Measurements from ENCODE around the gene PLPPR5.
"Not testable (repeated sequence)": the region's sequence is repeated elsewhere in the genome, so short reads cannot be mapped to it uniquely, and the experiment has no call there.

PLPPR5 gene, protein sequence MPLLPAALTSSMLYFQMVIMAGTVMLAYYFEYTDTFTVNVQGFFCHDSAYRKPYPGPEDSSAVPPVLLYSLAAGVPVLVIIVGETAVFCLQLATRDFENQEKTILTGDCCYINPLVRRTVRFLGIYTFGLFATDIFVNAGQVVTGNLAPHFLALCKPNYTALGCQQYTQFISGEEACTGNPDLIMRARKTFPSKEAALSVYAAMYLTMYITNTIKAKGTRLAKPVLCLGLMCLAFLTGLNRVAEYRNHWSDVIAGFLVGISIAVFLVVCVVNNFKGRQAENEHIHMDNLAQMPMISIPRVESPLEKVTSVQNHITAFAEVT

DNA sequence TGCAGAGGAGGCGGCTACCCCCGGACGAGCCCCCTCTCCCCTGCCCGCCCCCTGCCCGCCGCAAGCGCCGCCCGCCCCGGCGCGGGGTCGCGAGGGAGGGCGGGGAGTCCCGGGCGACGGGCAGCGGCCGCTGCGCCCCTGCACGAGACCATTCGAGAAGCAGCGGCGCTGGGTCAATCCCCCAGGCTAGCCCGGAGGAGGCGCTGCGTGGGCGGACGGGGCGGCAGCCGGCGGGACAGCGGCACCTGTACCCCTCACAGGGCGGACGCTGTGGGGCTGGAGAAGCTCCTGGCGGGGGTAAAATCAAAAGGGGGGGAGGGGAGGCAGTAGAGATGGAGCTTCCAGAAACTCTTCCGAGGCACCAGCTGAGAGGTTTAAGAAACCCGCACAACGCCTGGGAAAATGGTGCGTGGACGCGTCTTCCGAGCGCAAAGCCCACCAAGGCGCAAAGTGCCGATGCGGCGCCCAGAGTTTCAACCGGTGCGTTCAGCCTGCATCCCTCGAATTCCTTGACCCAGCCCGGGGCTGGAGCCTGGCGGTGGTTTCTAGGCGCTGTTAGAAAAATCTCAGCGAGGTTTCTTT is at the start of gene PLPPR5:
Gene PLPPR5, minus strand, starts transcription at position 1 of the 582 bp plus-strand sequence. CDS start 190 bp downstream, outside the sequence.
- DNase-seq = no peak
- no peak within 1 kb of the TSS for H3K27ac Mint-ChIP-seq
- H3K36me3 Mint-ChIP-seq (ENCODE audit: low read depth) = no peaks in the 10 kb centered on the region
- H3K9me3 Mint-ChIP-seq = no peaks in the 10 kb centered on the region
- peaks cover 4% of the 10 kb centered on the region for H3K4me1 Mint-ChIP-seq
- peak within 1 kb of the TSS; percentile 42 for H3K4me3 Mint-ChIP-seq
- ATAC-seq = no peak
- peaks cover 56% of the 10 kb centered on the region for H3K27me3 Mint-ChIP-seq

DNA sequence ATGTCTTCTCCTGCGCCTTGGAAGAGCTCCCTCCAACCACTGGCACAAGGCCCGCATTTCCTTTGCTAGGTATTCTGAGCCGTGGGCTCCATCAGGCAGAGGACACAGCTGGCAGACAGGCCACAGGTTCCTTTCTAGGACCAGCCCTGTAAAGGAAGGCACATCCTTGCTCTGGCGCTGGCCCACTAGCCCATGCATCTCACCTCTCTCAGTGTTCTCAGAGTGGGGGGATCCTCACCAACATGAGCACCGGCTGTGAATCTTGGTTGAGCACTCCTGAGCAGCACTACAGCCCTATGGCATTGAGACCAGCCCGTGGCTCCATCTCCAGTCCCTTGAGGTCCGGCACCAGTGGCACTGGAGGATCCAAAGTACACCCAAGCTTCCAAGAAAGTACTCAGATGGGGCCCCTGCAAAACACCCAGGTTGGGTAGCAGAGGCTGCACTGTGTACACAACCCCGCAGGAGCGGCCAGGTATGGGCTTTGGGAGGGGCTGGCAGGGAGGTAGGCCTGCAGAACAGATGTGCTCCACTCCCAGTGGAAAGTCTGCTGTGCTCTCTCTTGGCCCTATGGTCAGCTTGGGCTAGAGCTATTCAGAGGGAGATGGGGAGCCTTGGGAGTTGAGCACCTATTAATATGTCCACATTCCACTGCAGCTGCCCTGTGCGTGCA is 47.1 kb upstream of the PLPPR5 start:
- H3K9me3 Mint-ChIP-seq = no peaks in the 10 kb centered on the region
- ATAC-seq (no peak), DNase-seq (no peak)
- H3K27ac Mint-ChIP-seq = no peak overlapping the region
- H3K4me1 Mint-ChIP-seq = no peaks in the 10 kb centered on the region
- H3K27me3 Mint-ChIP-seq = peaks cover 1% of the 10 kb centered on the region
- no peak overlapping the region for H3K4me3 Mint-ChIP-seq
- H3K36me3 Mint-ChIP-seq (ENCODE audit: low read depth) = no peaks in the 10 kb centered on the region

DNA sequence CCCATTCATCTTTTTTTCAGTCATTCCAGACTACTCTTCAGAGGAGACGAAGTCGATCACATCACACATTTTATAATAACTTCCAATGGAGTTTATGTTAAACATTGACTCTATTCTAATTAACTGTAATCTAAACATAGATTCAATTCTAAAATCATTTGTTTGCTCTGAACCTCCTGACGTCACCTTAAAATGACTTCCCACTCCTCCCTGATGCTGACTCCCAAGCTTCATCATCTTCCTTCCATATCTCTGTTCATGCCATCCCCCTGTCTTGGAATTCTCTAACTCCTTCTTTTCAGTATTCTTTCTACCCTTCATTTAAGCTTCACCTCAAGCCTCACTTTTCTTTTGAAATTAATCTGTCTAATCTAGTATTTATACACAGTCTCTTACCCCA is 45.1 kb upstream of the PLPPR5 start:
- DNase-seq (no peak), ATAC-seq (no peak)
- Mint-ChIP-seq H3K4me3 (no peak overlapping the region), H3K27ac (no peak overlapping the region), H3K4me1 (no peaks in the 10 kb centered on the region), H3K36me3 (ENCODE audit: low read depth) (no peaks in the 10 kb centered on the region), H3K9me3 (no peaks in the 10 kb centered on the region), H3K27me3 (no peaks in the 10 kb centered on the region)

DNA sequence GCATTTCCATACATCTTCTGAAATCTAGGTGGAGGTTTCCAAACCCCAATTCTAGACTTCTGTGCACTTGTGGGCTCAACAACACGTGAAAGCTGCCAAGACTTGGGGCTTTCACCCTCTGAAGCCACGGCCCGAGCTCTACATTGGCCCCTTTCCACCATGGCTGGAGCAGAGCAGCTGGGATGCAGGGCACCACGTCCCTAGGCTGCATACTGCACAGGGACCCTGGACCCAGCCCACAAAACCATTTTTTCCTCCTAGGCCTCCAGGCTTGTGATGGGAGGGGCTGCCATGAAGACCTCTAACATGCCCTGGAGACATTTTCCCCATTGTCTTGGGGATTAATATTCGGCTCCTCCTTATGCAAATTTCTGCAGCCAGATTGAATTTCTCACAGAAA is 32.1 kb upstream of the PLPPR5 start:
- not testable (repeated sequence) for H3K4me3 Mint-ChIP-seq, ATAC-seq, H3K27ac Mint-ChIP-seq

DNA sequence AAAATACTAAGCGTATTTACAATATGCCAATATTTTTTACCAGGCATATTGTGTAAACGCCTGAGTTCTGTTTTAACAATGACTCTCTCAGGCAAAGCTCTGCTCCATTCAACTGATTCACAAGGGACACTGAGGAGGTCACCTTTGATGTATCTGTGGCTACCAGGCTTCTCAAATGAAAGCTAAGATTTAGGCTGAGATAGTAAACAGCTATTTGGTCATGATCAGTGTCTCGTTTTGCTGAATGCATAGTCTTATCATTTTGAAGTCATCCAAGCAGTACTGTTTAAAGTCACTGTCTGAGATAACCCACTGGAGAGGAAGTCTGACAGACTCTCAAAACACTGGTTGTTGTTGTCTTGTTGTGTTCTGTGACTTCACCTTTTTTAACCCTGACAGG is 13.7 kb upstream of the PLPPR5 start:
- Mint-ChIP-seq H3K9me3 (no peaks in the 10 kb centered on the region), H3K4me1 (no peaks in the 10 kb centered on the region), H3K36me3 (ENCODE audit: low read depth) (no peaks in the 10 kb centered on the region), H3K27me3 (no peaks in the 10 kb centered on the region), H3K4me3 (no peak overlapping the region), H3K27ac (no peak overlapping the region)
- DNase-seq (no peak), ATAC-seq (no peak)

More for the DNA sequence above, 32.1 kb upstream of the PLPPR5 start:
- not testable (repeated sequence) for H3K36me3 Mint-ChIP-seq (ENCODE audit: low read depth); H3K4me1 Mint-ChIP-seq; DNase-seq; H3K27me3 Mint-ChIP-seq
- peaks cover 37% of the 10 kb centered on the region for H3K9me3 Mint-ChIP-seq

DNA sequence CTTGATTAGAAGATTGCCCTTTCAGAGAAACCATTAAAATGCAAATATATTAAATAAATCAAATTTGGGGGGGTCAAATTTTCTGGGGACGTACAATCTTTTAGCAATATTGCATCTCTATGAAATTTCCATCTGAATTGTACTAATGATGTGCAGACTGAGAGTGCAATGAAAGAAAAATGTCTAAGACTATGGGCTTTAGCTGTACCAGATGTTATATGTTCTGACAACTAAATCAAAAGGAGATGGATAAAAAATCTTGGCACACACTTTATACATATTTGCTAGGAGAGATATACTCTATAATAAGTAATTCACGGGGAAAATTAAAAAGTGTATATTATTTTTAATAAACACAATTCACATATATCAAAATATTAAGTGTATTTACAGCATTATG is 13.0 kb upstream of the PLPPR5 start:
- H3K27me3 Mint-ChIP-seq = no peaks in the 10 kb centered on the region
- no peaks in the 10 kb centered on the region for H3K4me1 Mint-ChIP-seq
- no peak overlapping the region for H3K4me3 Mint-ChIP-seq
- no peak overlapping the region for H3K27ac Mint-ChIP-seq
- DNase-seq (no peak), ATAC-seq (no peak)
- H3K9me3 Mint-ChIP-seq = no peaks in the 10 kb centered on the region
- H3K36me3 Mint-ChIP-seq (ENCODE audit: low read depth) = no peaks in the 10 kb centered on the region

DNA sequence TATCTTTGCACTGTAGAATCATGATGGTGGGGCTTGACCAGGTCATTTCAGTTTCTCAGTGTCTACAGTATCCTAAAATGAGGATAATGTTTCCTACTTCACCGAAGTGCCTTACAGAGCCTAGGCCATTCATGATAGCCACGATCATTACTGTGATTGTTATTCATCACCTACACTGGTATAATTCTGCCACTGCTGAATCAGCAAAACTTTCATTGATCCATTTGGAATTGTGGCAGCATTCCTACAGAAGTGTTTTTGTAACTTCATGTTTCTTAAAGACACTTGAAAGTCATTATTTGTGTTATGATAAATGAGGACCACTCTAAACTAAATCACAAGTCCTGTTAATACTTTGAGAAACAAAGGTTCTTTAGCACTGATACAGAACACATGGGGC is 6.0 kb upstream of the PLPPR5 start:
- no peaks in the 10 kb centered on the region for H3K36me3 Mint-ChIP-seq (ENCODE audit: low read depth)
- no peak overlapping the region for H3K4me3 Mint-ChIP-seq
- no peaks in the 10 kb centered on the region for H3K4me1 Mint-ChIP-seq
- H3K27ac Mint-ChIP-seq = no peak overlapping the region
- peaks cover 27% of the 10 kb centered on the region for H3K27me3 Mint-ChIP-seq
- DNase-seq (no peak), ATAC-seq (no peak)
- no peaks in the 10 kb centered on the region for H3K9me3 Mint-ChIP-seq

DNA sequence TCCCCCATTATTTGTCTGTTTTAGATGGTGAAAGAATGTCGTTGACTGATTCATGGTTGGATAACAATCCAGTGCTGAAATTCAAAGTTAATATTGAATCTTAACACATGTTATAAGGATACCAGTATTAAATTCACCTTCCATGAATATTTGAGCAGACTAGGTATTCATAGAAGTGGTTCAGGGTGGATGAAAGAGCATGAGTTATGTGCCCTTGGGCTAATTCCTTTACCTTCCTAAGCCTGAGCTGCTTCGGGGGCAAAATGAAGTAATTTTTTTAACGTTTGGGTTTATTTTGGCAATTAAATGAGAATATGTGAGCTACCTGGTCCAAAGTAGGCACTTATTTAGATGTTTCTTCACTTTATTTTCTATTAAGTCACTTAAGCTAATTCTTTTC is 2.7 kb upstream of the PLPPR5 start:
- Mint-ChIP-seq H3K27ac (no peak overlapping the region), H3K36me3 (ENCODE audit: low read depth) (no peaks in the 10 kb centered on the region), H3K27me3 (peaks cover 46% of the 10 kb centered on the region), H3K9me3 (no peaks in the 10 kb centered on the region), H3K4me3 (no peak overlapping the region), H3K4me1 (peaks cover 4% of the 10 kb centered on the region)
- DNase-seq (no peak), ATAC-seq (no peak)

DNA sequence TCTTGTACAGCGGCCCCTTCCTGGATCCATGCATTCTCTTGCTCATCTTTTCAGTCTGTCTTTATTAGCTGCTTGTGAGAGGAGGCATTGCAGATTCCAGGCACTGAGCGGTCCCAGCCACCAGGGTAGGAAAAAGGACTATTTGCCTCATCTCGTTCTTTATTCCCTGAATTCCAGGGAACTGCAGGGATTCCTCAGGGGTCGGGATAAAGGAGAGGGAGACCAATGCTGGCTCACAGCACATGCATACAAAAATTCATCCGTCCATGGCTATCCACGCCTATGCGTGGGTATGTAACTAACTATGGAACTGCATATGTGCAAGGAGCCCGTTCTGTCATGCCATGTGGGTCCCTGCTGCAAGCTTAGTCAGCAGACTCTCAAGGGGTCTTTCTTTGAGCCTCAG is 879 bp upstream of the PLPPR5 start:
- ATAC-seq = no peak
- H3K27ac Mint-ChIP-seq = no peak overlapping the region
- H3K4me3 Mint-ChIP-seq = peak overlapping the region; percentile 42

DNA sequence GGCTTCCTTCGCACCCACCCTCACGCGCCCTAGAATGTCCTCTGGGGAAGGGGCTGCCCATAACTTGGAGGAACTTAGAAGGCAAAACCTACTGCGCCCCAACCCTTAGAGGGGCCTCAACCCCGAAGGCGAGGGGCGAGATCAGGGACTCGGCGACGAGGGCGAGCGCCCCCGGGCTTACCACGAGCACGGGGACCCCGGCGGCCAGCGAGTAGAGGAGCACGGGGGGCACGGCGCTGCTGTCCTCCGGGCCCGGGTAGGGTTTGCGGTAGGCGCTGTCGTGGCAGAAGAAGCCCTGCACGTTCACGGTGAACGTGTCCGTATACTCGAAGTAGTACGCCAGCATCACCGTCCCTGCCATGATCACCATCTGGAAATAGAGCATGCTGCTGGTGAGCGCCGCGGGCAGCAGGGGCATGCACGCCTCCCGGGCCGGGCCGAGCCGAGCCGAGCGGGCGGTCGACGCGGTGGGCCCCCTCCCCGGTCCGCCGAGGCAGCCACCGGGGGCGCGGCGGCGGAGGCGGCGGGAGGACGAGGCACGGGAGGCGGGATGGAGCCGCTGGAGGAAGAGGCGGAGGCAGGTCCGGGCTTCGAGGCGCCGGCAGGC is 304 bp downstream of the PLPPR5 start:
- peaks cover 4% of the 10 kb centered on the region for H3K4me1 Mint-ChIP-seq
- no peaks in the 10 kb centered on the region for H3K36me3 Mint-ChIP-seq (ENCODE audit: low read depth)
- no peaks in the 10 kb centered on the region for H3K9me3 Mint-ChIP-seq
- H3K27me3 Mint-ChIP-seq = peaks cover 56% of the 10 kb centered on the region
- no peak for DNase-seq
- ATAC-seq = peak; percentile 66
- peak overlapping the region; percentile 29 for H3K4me3 Mint-ChIP-seq
- no peak overlapping the region for H3K27ac Mint-ChIP-seq

More for the DNA sequence above, 879 bp upstream of the PLPPR5 start:
- Mint-ChIP-seq H3K9me3 (no peaks in the 10 kb centered on the region), H3K4me1 (peaks cover 4% of the 10 kb centered on the region), H3K36me3 (ENCODE audit: low read depth) (no peaks in the 10 kb centered on the region), H3K27me3 (peaks cover 51% of the 10 kb centered on the region)
- no peak for DNase-seq

DNA sequence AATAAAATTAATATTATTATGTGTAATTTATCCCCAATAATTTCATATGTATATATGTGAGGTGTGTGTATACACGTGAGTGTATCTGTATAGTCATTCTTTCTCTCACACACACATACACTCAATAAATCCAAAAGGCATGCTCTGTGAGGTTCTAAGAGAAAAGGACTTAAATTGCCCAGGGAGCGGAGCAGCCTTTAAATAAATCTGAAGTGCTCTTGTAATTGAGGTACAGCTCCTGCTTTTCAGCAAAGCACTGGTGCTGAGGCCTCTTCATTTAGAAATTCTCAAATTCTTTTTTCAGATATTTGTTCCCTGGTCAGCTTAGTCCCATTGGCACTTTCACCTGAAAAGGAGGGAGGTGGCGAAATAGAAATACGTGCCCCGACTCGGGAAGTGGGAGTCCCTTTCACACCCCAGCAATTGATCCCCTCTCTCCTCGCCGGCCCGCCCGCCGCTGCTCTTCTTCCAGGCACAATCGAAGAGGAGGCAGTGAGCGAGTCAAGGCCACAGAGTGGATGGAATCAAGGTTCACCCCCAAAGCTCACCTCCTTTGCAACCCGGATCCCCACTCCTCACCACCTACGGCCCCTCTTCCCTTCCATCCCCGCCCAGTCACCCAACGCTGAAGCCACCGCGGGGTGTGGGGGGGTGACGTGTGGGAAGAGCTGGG is 944 bp downstream of the PLPPR5 start:
- H3K4me1 Mint-ChIP-seq = peaks cover 4% of the 10 kb centered on the region
- peaks cover 52% of the 10 kb centered on the region for H3K27me3 Mint-ChIP-seq
- H3K27ac Mint-ChIP-seq = no peak overlapping the region
- peak overlapping the region; percentile 29 for H3K4me3 Mint-ChIP-seq
- ATAC-seq (no peak), DNase-seq (no peak)
- H3K36me3 Mint-ChIP-seq (ENCODE audit: low read depth) = no peaks in the 10 kb centered on the region
- H3K9me3 Mint-ChIP-seq = no peaks in the 10 kb centered on the region

DNA sequence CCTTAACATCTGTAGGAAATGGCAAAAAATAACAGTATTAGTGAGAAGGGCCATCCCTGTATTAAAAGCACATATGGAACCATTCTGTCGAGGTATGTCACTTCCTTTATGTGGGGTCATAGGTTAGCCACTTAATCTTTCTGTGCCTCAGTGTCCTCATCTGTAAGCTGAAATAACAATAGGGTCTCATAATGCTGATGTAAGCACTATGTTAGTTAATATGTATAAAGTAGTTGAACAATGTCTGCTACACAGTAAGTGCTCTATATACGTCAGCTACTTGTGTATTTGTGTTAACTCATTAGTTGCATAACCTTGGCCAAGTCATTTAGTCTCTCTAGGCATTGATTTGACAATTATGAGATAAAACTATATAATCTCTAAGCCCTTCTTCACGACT is 11.8 kb downstream of the PLPPR5 start:
- peaks cover 11% of the 10 kb centered on the region for H3K4me1 Mint-ChIP-seq
- no peak for ATAC-seq
- H3K27ac Mint-ChIP-seq = no peak overlapping the region
- H3K4me3 Mint-ChIP-seq = no peak overlapping the region
- no peaks in the 10 kb centered on the region for H3K9me3 Mint-ChIP-seq
- no peak for DNase-seq
- H3K27me3 Mint-ChIP-seq = no peaks in the 10 kb centered on the region
- H3K36me3 Mint-ChIP-seq (ENCODE audit: low read depth) = no peaks in the 10 kb centered on the region

DNA sequence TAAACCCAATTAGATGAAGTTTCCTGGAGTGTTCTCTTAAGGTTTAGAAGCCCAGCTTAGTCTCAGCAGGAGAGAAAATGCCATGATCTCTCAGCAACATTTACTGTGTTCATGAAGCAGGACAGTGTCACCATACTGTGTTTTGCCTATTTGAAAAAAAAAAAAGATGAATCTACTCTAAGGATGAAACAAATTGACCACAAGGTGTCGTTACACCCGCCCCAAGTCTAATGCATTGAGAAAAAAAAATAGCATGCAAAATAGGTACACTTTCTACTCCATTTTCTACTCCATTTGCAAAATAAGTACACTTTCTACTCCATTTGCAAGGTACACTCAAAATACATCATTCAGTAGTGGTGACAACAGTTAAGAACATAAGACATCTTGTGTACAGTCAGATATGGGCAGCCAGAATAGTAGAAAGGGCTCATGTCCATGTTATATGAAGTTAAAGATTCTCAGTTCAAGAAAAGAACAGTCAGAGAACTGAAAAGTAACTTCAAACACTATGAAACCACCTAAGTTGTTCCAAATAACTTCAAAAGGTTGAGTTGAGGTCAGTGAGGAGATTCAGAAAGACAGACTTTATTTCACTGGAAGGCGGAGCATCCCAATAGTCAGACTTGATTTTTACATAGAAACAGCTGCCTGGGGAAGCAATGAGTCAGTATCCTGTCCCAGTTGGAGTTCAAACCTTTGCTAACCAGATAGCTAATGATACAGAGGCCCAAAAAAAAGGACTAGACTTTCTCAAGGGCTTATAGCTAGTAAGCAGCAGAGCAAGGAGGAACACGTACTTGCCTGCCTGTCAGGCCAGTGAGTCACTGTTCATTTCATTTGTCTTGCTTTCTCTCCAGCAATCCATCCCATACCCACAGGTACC is 13.3 kb downstream of the PLPPR5 start:
- ATAC-seq = peak; percentile 80
- H3K36me3 Mint-ChIP-seq (ENCODE audit: low read depth) = no peaks in the 10 kb centered on the region
- H3K9me3 Mint-ChIP-seq = no peaks in the 10 kb centered on the region
- H3K27me3 Mint-ChIP-seq = no peaks in the 10 kb centered on the region
- DNase-seq = no peak
- H3K4me1 Mint-ChIP-seq = peaks cover 11% of the 10 kb centered on the region
- H3K27ac Mint-ChIP-seq = peak overlapping the region; percentile 47
- H3K4me3 Mint-ChIP-seq = no peak overlapping the region

DNA sequence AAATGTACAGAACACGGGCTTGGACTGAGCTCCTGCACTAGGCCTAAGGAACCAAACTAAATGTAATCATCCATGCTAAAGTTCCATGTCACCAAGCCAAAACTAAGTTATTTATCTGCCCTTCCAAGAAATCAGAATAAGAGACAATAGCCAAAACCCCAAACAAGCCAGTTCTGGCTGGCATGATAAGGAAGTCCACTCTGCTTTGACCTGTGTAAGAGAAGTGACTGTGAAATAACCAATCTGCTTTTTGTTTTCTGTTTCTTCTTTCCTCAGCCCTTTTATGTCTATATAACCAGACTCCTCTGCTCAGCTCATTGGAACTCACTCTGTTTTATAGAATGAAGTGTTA is 15.1 kb downstream of the PLPPR5 start:
- H3K9me3 Mint-ChIP-seq = no peaks in the 10 kb centered on the region
- ATAC-seq = no peak
- DNase-seq = no peak
- no peak overlapping the region for H3K4me3 Mint-ChIP-seq
- no peak overlapping the region for H3K27ac Mint-ChIP-seq
- H3K27me3 Mint-ChIP-seq = no peaks in the 10 kb centered on the region
- H3K4me1 Mint-ChIP-seq = peaks cover 11% of the 10 kb centered on the region
- H3K36me3 Mint-ChIP-seq (ENCODE audit: low read depth) = no peaks in the 10 kb centered on the region
